Hepatocyte (in vitro differentiated cells): Measurements from ENCODE around the gene CYP27A1. TPM values are rescaled to one million over a fixed set of nuclear protein-coding genes. Genes with fewer than 3 reads are reported as not detected.

Experiments used
- DNase-seq: peaks from one replicate; pipeline ENCODE4 v3.0.0-alpha.2; 2016; ENCODE audit warnings: low spot score
- H2AFZ ChIP-seq: fragments of 200-600 bp; sonication (generic); 2 replicates; pipeline ENCODE4 v1.6.0; 2016; ENCODE audit warnings: antibody characterized with exemption, mild to moderate bottlenecking
- H3K27ac ChIP-seq: fragments of 200-600 bp; sonication (generic); 2 replicates; pipeline ENCODE4 v1.5.1; 2016; ENCODE audit warnings: mild to moderate bottlenecking
- H3K27me3 ChIP-seq: fragments of 200-600 bp; sonication (generic); 2 replicates; pipeline ENCODE4 v1.6.1; 2016
- H3K36me3 ChIP-seq: fragments of 200-600 bp; sonication (generic); replicated peaks from 2 replicates; pipeline ENCODE4 v1.5.1; 2016; ENCODE audit warnings: low read depth; ENCODE audit not compliant: insufficient read depth
- H3K4me1 ChIP-seq: fragments of 200-600 bp; sonication (generic); 2 replicates; pipeline ENCODE4 v1.5.1; 2016; ENCODE audit warnings: mild to moderate bottlenecking, moderate library complexity; ENCODE audit not compliant: insufficient read depth
- H3K4me2 ChIP-seq: fragments of 200-600 bp; sonication (generic); 2 replicates; pipeline ENCODE4 v1.6.0; 2016
- H3K4me3 ChIP-seq: fragments of 200-600 bp; sonication (generic); 2 replicates; pipeline ENCODE4 v1.5.1; 2016; ENCODE audit warnings: mild to moderate bottlenecking
- H3K79me2 ChIP-seq: fragments of 200-600 bp; sonication (generic); 2 replicates; pipeline ENCODE4 v1.6.0; 2017; ENCODE audit warnings: mild to moderate bottlenecking
- H3K9me2 ChIP-seq: fragments of 200-600 bp; sonication (generic); replicated peaks from 2 replicates; pipeline ENCODE4 v1.6.0; 2017; ENCODE audit warnings: mild to moderate bottlenecking; ENCODE audit not compliant: insufficient read depth
- H3K9me3 ChIP-seq: fragments of 200-600 bp; sonication (generic); 2 replicates; pipeline ENCODE4 v1.5.1; 2016; ENCODE audit warnings: low read depth, mild to moderate bottlenecking
- H4K20me1 ChIP-seq: fragments of 200-600 bp; sonication (generic); 2 replicates; pipeline ENCODE4 v1.6.0; 2016; ENCODE audit warnings: mild to moderate bottlenecking; ENCODE audit not compliant: insufficient read depth, poor library complexity, severe bottlenecking
- EZH2 ChIP-seq: fragments of 200-600 bp; sonication (generic); IDR thresholded peaks from 2 replicates; pipeline ENCODE4 v1.6.1; 2016; ENCODE audit warnings: antibody characterized with exemption, mild to moderate bottlenecking, borderline replicate concordance
- EZH2phosphoT487 ChIP-seq: fragments of 200-600 bp; sonication (generic); IDR thresholded peaks from one replicate; pipeline ENCODE4 v1.6.1; 2018; ENCODE audit warnings: antibody characterized with exemption, mild to moderate bottlenecking, low read depth, moderate library complexity; ENCODE audit not compliant: unreplicated experiment, severe bottlenecking
- WGBS: methylation state at CpG from one replicate; pipeline ENCODE4 v1.1.6; 2016; ENCODE audit warnings: low lambda C conversion rate; ENCODE audit errors: missing lambda C conversion rate; 5-methylcytosine and 5-hydroxymethylcytosine counted together
- polyA plus RNA-seq: library from polyadenylated mRNA; unstranded; fragments of >200 nt; fragmentation: Nextera tagmentation; extraction: Ambion mirVana; gene quantifications from 2 replicates; pipeline ENCODE4 v1.2.1, GENCODE V29; 2016
- total RNA-seq: library from RNA; depleted of rRNA; stranded (reverse); fragments of >200 nt; gene quantifications from 2 replicates; pipeline ENCODE4 v1.2.3, GENCODE V29; 2014
- TF ChIP-seq, protein P1 (sequence below): fragments of 200-600 bp; sonication (generic); IDR thresholded peaks from 2 replicates; pipeline ENCODE4 v1.5.1; 2016; ENCODE audit warnings: antibody characterized with exemption, mild to moderate bottlenecking; ENCODE audit not compliant: poor library complexity

The CYP27A1 gene
- total and polyA plus RNA-seq, 2 experiments from 2014 or later: 34.5 to 44.8 TPM

- Histone ChIP-seq H4K20me1 (peaks cover 3% of the 10 kb centered on the region), H3K9me3 (no peaks in the 10 kb centered on the region), H3K79me2 (peaks cover 91% of the 10 kb centered on the region), H3K4me1 (peaks cover 16% of the 10 kb centered on the region), H3K4me2 (no peak overlapping the region), H3K27me3 (no peaks in the 10 kb centered on the region), H3K27ac (no peak overlapping the region), H3K9me2 (no peaks in the 10 kb centered on the region), H3K36me3 (no peaks in the 10 kb centered on the region), H2AFZ (no peak overlapping the region), H3K4me3 (no peak overlapping the region)
- TF ChIP-seq EZH2: no peak
- TF ChIP-seq EZH2phosphoT487: no peak
- TF ChIP-seq, protein P1, sequence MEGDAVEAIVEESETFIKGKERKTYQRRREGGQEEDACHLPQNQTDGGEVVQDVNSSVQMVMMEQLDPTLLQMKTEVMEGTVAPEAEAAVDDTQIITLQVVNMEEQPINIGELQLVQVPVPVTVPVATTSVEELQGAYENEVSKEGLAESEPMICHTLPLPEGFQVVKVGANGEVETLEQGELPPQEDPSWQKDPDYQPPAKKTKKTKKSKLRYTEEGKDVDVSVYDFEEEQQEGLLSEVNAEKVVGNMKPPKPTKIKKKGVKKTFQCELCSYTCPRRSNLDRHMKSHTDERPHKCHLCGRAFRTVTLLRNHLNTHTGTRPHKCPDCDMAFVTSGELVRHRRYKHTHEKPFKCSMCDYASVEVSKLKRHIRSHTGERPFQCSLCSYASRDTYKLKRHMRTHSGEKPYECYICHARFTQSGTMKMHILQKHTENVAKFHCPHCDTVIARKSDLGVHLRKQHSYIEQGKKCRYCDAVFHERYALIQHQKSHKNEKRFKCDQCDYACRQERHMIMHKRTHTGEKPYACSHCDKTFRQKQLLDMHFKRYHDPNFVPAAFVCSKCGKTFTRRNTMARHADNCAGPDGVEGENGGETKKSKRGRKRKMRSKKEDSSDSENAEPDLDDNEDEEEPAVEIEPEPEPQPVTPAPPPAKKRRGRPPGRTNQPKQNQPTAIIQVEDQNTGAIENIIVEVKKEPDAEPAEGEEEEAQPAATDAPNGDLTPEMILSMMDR: no peak
- 76% methylated on average over 2 of the region's 2 CpGs for WGBS
- no peak for DNase-seq
These were observed 6.7 kb downstream of the CYP27A1 start for GRCh38 chr2:218788529-218789255.

GRCh38 chr2:218792433-218792832, 10.5 kb downstream of the CYP27A1 start:
- H3K27ac ChIP-seq: no peak overlapping the region
- no peaks in the 10 kb centered on the region for H3K9me3 ChIP-seq
- H3K27me3 ChIP-seq: no peaks in the 10 kb centered on the region
- no peak overlapping the region for H3K4me3 ChIP-seq
- H3K4me1 ChIP-seq: no peaks in the 10 kb centered on the region
- H3K4me2 ChIP-seq: no peak overlapping the region
- H3K9me2 ChIP-seq: no peaks in the 10 kb centered on the region
- DNase-seq: no peak
- WGBS: 98% methylated on average over 1 of the region's 1 CpG
- no peaks in the 10 kb centered on the region for H3K36me3 ChIP-seq
- H4K20me1 ChIP-seq: peaks cover 2% of the 10 kb centered on the region
- H2AFZ ChIP-seq: no peak overlapping the region
- TF ChIP-seq, protein P1: no peak
- no peak for TF ChIP-seq EZH2
- no peak for TF ChIP-seq EZH2phosphoT487
- peaks cover 83% of the 10 kb centered on the region for H3K79me2 ChIP-seq

DNA sequence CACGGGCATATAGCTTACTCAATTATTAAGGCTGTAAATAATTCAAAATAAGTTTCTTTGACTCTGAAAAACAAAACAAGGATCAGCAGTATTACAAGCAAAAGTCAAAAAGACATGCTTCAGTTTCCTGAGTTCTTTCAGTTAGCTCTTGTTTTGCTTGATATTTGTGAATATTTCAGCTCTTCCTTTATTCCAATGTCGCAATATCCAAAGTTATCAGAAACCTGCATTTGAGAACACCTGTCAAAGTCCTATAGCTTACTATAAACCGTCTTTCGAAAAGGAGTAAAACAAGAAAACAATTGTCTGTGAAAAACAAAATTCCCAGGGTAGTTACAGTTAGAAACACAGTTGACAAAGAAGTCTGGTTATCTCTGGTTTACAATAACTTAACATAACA, 14.7 kb downstream of the CYP27A1 start:
- Histone ChIP-seq H3K4me3 (no peak overlapping the region), H3K36me3 (no peaks in the 10 kb centered on the region), H3K27me3 (no peaks in the 10 kb centered on the region), H4K20me1 (peaks cover 2% of the 10 kb centered on the region), H3K27ac (no peak overlapping the region), H3K4me1 (peaks cover 17% of the 10 kb centered on the region), H3K79me2 (peaks cover 66% of the 10 kb centered on the region), H3K9me2 (no peaks in the 10 kb centered on the region), H3K9me3 (no peaks in the 10 kb centered on the region), H3K4me2 (no peak overlapping the region), H2AFZ (no peak overlapping the region)
- DNase-seq: no peak
- WGBS: 92% methylated on average over 4 of the region's 4 CpGs
- TF ChIP-seq, protein P1: no peak
- TF ChIP-seq EZH2phosphoT487 (no peak), EZH2 (no peak)
